ENCODE data around the gene SLC16A12. TPM values are rescaled to one million over a fixed set of nuclear protein-coding genes. Genes with fewer than 3 reads are reported as not detected.

Gene SLC16A12
- total RNA-seq, 1 donor from 2014 or later: 1.9 TPM

DNA sequence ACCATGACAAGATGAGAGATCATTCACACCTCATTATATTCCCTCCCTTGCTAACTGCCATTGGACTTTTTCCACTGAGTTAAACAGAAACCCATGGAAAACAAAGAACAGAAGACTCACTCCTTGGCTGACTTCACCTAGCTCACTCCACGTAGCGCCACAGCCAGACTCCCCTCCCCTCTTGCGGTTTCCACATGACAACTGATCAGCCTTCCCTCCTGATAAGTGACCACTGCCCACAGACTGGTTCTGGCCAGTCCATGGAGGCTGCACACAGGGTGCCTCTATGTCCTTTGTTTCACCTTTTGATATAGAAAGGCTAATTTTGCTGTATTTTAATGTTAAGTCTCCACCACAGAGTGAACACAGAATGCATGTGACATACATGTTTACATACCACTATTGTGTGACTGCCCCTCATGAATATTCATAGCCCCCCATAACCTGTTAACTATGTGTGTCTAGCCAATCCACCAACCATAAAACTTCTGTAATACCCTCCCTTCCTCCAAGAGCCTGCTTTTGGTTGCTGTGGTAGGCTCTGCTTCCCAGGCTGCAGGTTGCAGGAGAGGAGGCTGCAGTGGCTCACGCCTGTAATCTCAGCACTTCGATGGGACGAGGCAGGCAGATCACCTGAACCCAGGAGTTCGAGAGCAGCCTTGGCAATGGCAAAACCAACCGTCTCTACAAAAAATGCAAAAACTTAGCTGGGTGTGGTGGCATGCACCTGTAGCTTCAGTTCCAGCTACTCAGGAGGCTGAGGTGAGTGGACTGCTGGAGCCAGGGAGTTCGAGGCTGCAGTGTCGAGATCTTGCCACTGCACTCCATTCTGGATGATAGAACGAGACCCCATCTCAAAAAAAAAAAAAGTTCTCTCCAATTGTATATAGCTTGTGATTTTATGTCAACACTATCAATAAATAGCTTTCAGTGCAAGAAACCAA lies 131.0 kb downstream of the SLC16A12 start:
- H3K27ac ChIP-seq: no peak overlapping the region
- H3K4me3 ChIP-seq: no peak overlapping the region
- peaks cover 16% of the 10 kb centered on the region for H3K36me3 ChIP-seq
- TF ChIP-seq, protein P1, sequence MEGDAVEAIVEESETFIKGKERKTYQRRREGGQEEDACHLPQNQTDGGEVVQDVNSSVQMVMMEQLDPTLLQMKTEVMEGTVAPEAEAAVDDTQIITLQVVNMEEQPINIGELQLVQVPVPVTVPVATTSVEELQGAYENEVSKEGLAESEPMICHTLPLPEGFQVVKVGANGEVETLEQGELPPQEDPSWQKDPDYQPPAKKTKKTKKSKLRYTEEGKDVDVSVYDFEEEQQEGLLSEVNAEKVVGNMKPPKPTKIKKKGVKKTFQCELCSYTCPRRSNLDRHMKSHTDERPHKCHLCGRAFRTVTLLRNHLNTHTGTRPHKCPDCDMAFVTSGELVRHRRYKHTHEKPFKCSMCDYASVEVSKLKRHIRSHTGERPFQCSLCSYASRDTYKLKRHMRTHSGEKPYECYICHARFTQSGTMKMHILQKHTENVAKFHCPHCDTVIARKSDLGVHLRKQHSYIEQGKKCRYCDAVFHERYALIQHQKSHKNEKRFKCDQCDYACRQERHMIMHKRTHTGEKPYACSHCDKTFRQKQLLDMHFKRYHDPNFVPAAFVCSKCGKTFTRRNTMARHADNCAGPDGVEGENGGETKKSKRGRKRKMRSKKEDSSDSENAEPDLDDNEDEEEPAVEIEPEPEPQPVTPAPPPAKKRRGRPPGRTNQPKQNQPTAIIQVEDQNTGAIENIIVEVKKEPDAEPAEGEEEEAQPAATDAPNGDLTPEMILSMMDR (IDR thresholded peaks at IDR 0.05): no peak
- H3K4me1 ChIP-seq: no peaks in the 10 kb centered on the region
- intact Hi-C loops (cut with DNase I): no loop called here
- ATAC-seq (no peak), DNase-seq (no peak)
- H3K9me3 ChIP-seq: no peaks in the 10 kb centered on the region
- no peaks in the 10 kb centered on the region for H3K27me3 ChIP-seq

DNA sequence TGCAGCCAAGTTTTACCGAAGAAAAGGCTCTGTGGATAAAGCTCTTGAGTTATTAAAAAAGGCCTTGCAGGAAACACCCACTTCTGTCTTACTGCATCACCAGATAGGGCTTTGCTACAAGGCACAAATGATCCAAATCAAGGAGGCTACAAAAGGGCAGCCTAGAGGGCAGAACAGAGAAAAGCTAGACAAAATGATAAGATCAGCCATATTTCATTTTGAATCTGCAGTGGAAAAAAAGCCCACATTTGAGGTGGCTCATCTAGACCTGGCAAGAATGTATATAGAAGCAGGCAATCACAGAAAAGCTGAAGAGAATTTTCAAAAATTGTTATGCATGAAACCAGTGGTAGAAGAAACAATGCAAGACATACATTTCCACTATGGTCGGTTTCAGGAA lies 132.4 kb downstream of the SLC16A12 start:
- DNase-seq (no peak), ATAC-seq (no peak)
- Histone ChIP-seq H3K4me3 (no peak overlapping the region), H3K36me3 (peaks cover 16% of the 10 kb centered on the region), H3K4me1 (no peaks in the 10 kb centered on the region), H3K27ac (no peak overlapping the region), H3K9me3 (no peaks in the 10 kb centered on the region), H3K27me3 (no peaks in the 10 kb centered on the region)
- intact Hi-C loops (cut with DNase I): no loop called here
- TF ChIP-seq, protein P1 (IDR thresholded peaks at IDR 0.05): no peak

DNA sequence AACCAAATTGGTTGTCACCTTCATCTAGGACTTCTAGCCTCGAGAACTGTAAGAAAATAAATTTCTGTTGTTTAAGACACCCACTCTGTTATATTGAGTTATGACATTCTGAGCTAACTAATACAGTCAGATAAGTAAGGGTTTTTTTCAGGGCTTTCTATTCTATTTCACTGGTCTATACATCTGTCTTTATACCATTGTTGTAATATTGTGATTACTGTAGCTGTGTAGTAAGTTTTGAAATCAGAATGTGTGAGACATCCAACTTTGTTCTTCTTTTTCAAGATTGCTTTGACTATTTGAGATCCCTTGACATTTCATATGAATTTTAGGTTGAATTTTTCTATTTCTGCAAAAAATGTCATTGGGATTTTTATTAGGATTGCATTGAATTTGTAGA lies 135.4 kb downstream of the SLC16A12 start:
- no peaks in the 10 kb centered on the region for H3K27me3 ChIP-seq
- DNase-seq (no peak), ATAC-seq (no peak)
- intact Hi-C loops (cut with DNase I): no loop called here
- H3K36me3 ChIP-seq: peaks cover 16% of the 10 kb centered on the region
- TF ChIP-seq, protein P1 (IDR thresholded peaks at IDR 0.05): no peak
- no peaks in the 10 kb centered on the region for H3K9me3 ChIP-seq
- H3K4me3 ChIP-seq: no peak overlapping the region
- H3K27ac ChIP-seq: no peak overlapping the region
- H3K4me1 ChIP-seq: peaks cover 3% of the 10 kb centered on the region

DNA sequence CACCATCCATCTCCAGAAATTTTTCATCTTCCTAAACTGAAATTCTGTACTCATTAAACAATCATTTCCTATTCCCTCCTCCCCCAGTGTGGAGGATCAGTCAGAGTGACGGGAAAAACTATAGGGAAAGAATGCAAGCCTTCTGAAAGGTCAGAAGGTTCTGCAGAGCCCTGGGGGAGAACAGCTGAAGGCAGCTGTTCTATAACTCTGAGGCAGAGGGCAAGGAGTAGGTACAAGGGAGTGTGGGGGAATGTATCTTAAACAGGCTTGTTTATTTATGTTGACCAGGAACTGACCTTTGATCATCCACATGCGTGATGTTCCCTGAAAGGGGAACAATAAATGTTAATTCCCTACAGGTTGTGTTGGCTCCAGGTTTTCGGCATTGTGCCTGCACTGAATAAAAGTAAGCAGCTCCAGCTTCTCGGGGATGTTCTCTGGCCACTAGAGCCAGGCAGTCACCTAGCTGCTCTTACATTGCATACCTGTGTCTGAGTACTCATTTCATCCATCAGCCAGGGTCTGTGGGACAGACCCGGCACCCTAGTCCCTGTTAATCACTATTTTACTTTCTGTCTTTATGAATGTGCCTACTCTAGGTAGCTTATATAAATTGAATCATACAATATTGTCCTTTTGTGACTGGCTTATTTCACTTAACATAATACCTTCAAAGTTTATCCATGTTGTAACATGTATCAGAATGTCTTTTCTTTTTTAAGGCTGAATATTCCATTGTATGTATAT lies 137.2 kb downstream of the SLC16A12 start:
- DNase-seq (no peak), ATAC-seq (no peak)
- Histone ChIP-seq H3K27ac (no peak overlapping the region), H3K27me3 (no peaks in the 10 kb centered on the region), H3K4me3 (no peak overlapping the region), H3K36me3 (peaks cover 10% of the 10 kb centered on the region), H3K9me3 (no peaks in the 10 kb centered on the region), H3K4me1 (peaks cover 17% of the 10 kb centered on the region)
- TF ChIP-seq, protein P1 (IDR thresholded peaks at IDR 0.05): no peak
- intact Hi-C loops (cut with DNase I): no loop called here

DNA sequence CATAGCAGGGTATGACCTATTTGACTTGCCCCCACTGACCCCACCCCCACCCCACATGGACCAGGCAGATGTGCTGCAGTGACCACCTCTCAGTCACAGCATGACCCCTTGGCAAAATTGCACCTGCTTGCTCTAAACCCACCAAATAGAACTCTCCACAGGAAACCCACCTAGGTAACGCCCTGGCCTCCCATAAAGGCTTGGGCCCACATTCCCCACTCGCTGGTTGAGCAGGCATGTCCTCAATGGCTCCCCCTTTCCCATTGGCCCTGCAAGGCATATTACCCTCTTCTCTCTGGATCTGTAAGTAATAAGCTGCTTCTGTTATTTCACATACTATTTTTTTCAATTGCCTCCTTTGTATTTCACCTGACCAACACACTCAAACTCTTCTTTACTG lies 140.3 kb downstream of the SLC16A12 start:
- intact Hi-C loops (cut with DNase I): no loop called here
- DNase-seq (no peak), ATAC-seq (no peak)
- no peaks in the 10 kb centered on the region for H3K27me3 ChIP-seq
- H3K4me3 ChIP-seq: peak overlapping the region; percentile 62
- H3K4me1 ChIP-seq: peaks cover 27% of the 10 kb centered on the region
- no peaks in the 10 kb centered on the region for H3K9me3 ChIP-seq
- no peaks in the 10 kb centered on the region for H3K36me3 ChIP-seq
- TF ChIP-seq, protein P1 (IDR thresholded peaks at IDR 0.05): no peak
- no peak overlapping the region for H3K27ac ChIP-seq

All from upper lobe of right lung (tissue), 1 donor.